Stomach (tissue), 4 donors: ENCODE measurements around the gene CASTOR1.

ENCODE experiments used
- CTCF ChIP-seq, 7 experiments: fragments of 450-650 bp in 4 of 7; fragments of 200-600 bp in 3 of 7; sonication (generic) in 3 of 7; IDR thresholded peaks; one replicate each; pipeline ENCODE4 v1.5.1; 2016 to 2019; ENCODE audit warnings: antibody characterized with exemption in 7 of 7, control low read depth in 2 of 7, mild to moderate bottlenecking in 1 of 7
- EP300 ChIP-seq: sonication (generic); formaldehyde crosslinking; IDR thresholded peaks from one replicate; pipeline ENCODE4 v1.6.1; 2017; ENCODE audit warnings: antibody characterized with exemption
- POLR2A ChIP-seq, 4 donors: fragments of 450-650 bp; IDR thresholded peaks; one replicate each; pipeline ENCODE4 v1.6.1; 2016; ENCODE audit warnings: antibody characterized with exemption in 4 of 4, control low read depth in 2 of 4, mild to moderate bottlenecking in 1 of 4, moderate library complexity in 1 of 4
- POLR2AphosphoS5 ChIP-seq, 3 donors: sonication (generic); formaldehyde crosslinking; IDR thresholded peaks; one replicate each; pipeline ENCODE4 v1.6.1; 2016; ENCODE audit warnings: antibody characterized with exemption in 3 of 3

DNA sequence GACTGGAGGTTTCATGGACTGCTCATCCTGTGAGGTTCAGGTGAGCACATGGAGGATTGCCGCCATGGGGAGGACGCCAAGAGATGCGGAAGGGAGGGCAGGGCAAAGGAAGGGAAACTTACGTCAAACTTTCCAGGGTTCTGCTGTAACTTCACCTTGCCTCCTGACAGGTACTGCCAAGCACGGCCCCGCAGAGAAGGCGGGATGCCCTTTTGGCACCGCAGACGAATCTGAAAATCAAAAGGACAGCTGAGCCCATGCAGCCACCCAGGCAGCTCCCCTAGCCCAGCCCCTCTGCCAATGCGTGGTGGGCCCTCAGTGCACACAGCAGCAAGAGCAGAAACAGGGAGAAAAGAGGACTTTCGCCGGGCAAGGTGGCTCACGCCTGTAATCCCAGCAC lies 10.0 kb upstream of the CASTOR1 start:
- no peak for TF ChIP-seq POLR2A (IDR thresholded peaks at IDR 0.05)
- TF ChIP-seq CTCF (IDR thresholded peaks at IDR 0.05), result no peak
- no peak for TF ChIP-seq POLR2AphosphoS5 (IDR thresholded peaks at IDR 0.05)
- no peak for TF ChIP-seq EP300
